IPS-15b (cell line): ENCODE results near the gene PSTPIP1.
A peak's percentile ranks its signal among the peaks of the same experiment; 100 is the strongest.

Source experiments
- H3K27me3 ChIP-seq: one replicate; pipeline ENCODE4 v1.6.1; 2013; ENCODE audit warnings: low read length; ENCODE audit not compliant: control insufficient read depth, insufficient read depth
- H3K36me3 ChIP-seq: one replicate; pipeline ENCODE4 v1.6.1; 2013; ENCODE audit warnings: low read length; ENCODE audit not compliant: control insufficient read depth, insufficient read depth
- H3K4me1 ChIP-seq: one replicate; pipeline ENCODE4 v1.6.1; 2013; ENCODE audit warnings: mild to moderate bottlenecking, low read length; ENCODE audit not compliant: control insufficient read depth, insufficient read depth
- H3K4me3 ChIP-seq: one replicate; pipeline ENCODE4 v1.5.1; 2013; ENCODE audit warnings: low read depth, low read length
- H3K9ac ChIP-seq: one replicate; pipeline ENCODE4 v1.6.1; 2013; ENCODE audit warnings: low read depth, mild to moderate bottlenecking, low read length
- H3K9me3 ChIP-seq: one replicate; pipeline ENCODE4 v1.6.1; 2013; ENCODE audit warnings: mild to moderate bottlenecking, low read length; ENCODE audit not compliant: control insufficient read depth, insufficient read depth

The PSTPIP1 gene

DNA sequence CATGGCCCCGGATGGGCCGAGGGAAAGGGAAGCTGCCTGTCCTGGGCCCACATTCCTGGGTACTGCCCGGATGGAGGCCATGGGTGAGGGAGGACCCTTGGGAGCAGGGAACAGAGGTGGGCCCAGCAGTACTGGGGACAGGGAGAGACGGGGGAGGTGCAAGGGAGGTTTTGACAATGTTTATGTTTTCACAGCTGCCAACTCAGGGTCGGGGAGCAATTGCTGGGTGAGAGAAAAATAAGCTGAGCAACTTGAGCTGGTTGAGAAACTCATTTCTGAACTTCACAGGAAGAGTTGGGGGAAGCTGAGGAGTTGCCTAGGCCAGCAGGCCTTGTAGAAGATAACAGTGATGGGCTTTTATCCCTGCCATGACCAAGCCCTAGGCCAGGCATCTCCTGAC, 87.0 kb downstream of the PSTPIP1 start:
- Histone ChIP-seq H3K4me1 (no peaks in the 10 kb centered on the region), H3K36me3 (no peaks in the 10 kb centered on the region), H3K4me3 (no peak overlapping the region), H3K27me3 (no peaks in the 10 kb centered on the region), H3K9me3 (no peaks in the 10 kb centered on the region), H3K9ac (no peak overlapping the region)

- H3K4me1 ChIP-seq = no peaks in the 10 kb centered on the region
- no peak overlapping the region for H3K9ac ChIP-seq
- peak overlapping the region; percentile 9 for H3K4me3 ChIP-seq
- H3K36me3 ChIP-seq = no peaks in the 10 kb centered on the region
- no peaks in the 10 kb centered on the region for H3K27me3 ChIP-seq
- H3K9me3 ChIP-seq = no peaks in the 10 kb centered on the region
Observed at GRCh38 chr15:77083381-77084160, 88.6 kb downstream of the PSTPIP1 start.

GRCh38 chr15:77084436-77084835, 89.5 kb downstream of the PSTPIP1 start:
- no peaks in the 10 kb centered on the region for H3K4me1 ChIP-seq
- H3K4me3 ChIP-seq = no peak overlapping the region
- H3K9me3 ChIP-seq = no peaks in the 10 kb centered on the region
- no peak overlapping the region for H3K9ac ChIP-seq
- no peaks in the 10 kb centered on the region for H3K36me3 ChIP-seq
- H3K27me3 ChIP-seq = no peaks in the 10 kb centered on the region

GRCh38 chr15:77085297-77085696, 90.4 kb downstream of the PSTPIP1 start:
- Histone ChIP-seq H3K4me3 (no peak overlapping the region), H3K9me3 (no peaks in the 10 kb centered on the region), H3K36me3 (no peaks in the 10 kb centered on the region), H3K9ac (no peak overlapping the region), H3K4me1 (no peaks in the 10 kb centered on the region), H3K27me3 (no peaks in the 10 kb centered on the region)
